ENCODE results near the gene HMG20B. TPM values are rescaled to one million over a fixed set of nuclear protein-coding genes. Genes with fewer than 3 reads are reported as not detected.

Gene HMG20B
- total RNA-seq, 1 experiment from 2014 or later: 186 TPM

DNA sequence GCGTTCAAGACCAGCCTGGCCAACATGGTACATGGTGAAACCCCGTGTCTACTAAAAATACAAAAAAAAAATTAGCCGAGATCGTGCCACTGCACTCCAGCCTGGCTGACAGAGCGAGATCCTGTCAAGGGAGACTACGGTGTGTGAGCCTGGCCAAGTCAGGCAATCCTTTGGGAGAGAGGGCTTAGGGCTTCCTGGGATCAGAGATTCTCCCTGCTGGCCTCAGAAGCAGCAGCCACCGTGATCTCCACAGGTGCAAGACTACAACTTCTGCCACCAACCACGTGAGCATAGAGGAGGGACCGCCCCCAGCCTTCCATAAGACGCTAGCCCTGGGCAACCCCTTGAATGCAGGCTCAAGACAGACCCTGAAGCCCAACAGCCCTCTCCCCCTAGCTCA, 22.9 kb upstream of the HMG20B start:
- Histone ChIP-seq H2AFZ (ENCODE audit: low read depth, low read length, poor library complexity, severe bottlenecking) (no peak overlapping the region), H3K27ac (ENCODE audit: low read depth, low read length) (no peak overlapping the region), H3K9me2 (ENCODE audit: insufficient read depth) (no peaks in the 10 kb centered on the region), H3K4me2 (ENCODE audit: low read length) (no peak overlapping the region), H3K9me3 (ENCODE audit: control insufficient read depth in 1 of 2, insufficient read depth in 1 of 2, low read depth in 1 of 2, low read length in 2 of 2) (no peaks in the 10 kb centered on the region), H3K27me3 (ENCODE audit: insufficient read depth, low read length) (no peaks in the 10 kb centered on the region), H3K4me1 (ENCODE audit: control insufficient read depth in 1 of 2, insufficient read depth in 2 of 2, low read length in 2 of 2) (peaks cover 0 to 25% of the 10 kb centered on the region in 2 experiments; a peak in 2 of 4 replicates), H4K20me1 (ENCODE audit: insufficient read depth) (peaks cover 5% of the 10 kb centered on the region; the same call in 1 of the 2 replicates), H3K79me2 (ENCODE audit: insufficient read depth, low read length) (peaks cover 58% of the 10 kb centered on the region), H3K4me3 (replicated peaks in 1 of 2; ENCODE audit: low read depth in 1 of 2, low read length in 2 of 2) (no peak overlapping the region), H3K9ac (ENCODE audit: low read length) (no peak overlapping the region), H3K36me3 (ENCODE audit: control insufficient read depth in 1 of 2, insufficient read depth in 2 of 2, low read length in 2 of 2) (peaks cover 7 to 22% of the 10 kb centered on the region in 2 experiments)
- BruUV-seq (replicated peaks): no TSS peak
- ChIA-PET POLR2A (no interaction called here), RAD21 (ENCODE audit: low non-redundant PET in 1 of 2, low total read pairs in 2 of 2, uncharacterized antibody in 2 of 2, unreplicated experiment in 2 of 2) (no interaction called here), CTCF (no interaction called here)
- DNase-seq (ENCODE audit: low read depth, low spot score) (no peak), ATAC-seq (no peak)
- intact Hi-C loops (cut with micrococcal nuclease): loop anchor here (5.0 kb wide), 1 partner anchor 77 kb away; the partner anchor contains the start of gene CACTIN
- no peak for TF ChIP-seq CEBPB (IDR thresholded peaks at IDR 0.05; ENCODE audit: low read depth)
- TF ChIP-seq, protein P1, sequence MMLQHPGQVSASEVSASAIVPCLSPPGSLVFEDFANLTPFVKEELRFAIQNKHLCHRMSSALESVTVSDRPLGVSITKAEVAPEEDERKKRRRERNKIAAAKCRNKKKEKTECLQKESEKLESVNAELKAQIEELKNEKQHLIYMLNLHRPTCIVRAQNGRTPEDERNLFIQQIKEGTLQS (IDR thresholded peaks at IDR 0.05): no peak
- no peak for TF ChIP-seq JUND (IDR thresholded peaks at IDR 0.05)

DNA sequence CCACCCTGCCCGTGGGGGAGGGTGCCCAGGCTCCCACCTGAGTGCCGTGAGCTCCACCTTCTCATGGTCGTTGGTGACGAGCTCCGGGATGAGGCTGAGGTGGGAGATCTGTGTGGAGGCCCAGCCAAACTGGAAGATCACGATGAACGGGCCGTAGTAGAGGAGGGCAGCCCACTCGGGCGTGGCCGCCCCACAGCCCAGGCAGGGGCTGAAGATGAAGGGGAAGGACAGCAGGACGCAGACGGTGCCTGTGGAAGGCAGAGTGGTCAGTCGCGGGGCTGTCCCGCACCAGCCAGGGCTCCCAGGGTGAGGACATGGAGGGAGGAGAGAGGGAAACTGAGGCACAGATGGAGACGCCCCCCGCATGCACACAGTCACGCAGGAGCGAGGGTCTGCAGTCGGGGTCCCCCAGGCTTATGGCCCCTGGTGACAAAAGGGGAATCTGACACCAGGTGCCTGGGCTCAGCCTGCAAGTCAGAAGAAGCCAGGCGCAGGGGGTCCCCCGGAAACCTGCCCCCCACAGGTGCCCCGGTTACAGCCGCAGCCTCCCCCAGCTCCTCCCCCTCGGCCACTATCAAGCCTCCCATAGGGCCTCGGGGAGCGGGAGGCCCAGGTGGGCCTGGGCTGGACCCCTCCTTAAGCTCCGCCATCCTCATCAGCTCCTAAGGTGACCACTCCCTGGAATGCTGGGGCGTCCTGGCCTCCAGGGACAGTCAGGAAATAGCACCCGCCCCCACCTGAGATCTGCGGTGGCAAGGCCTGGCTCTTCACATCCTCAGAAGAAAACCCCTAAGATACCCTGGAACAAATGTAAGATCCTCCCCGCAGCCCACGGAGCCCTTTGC, 21.6 kb upstream of the HMG20B start:
- Histone ChIP-seq H3K4me3 (replicated peaks in 1 of 2; ENCODE audit: low read depth in 1 of 2, low read length in 2 of 2) (no peak overlapping the region), H2AFZ (ENCODE audit: low read depth, low read length, poor library complexity, severe bottlenecking) (no peak overlapping the region), H3K79me2 (ENCODE audit: insufficient read depth, low read length) (peaks cover 71% of the 10 kb centered on the region), H3K36me3 (ENCODE audit: control insufficient read depth in 1 of 2, insufficient read depth in 2 of 2, low read length in 2 of 2) (peaks cover 2 to 18% of the 10 kb centered on the region in 2 experiments; a peak in 3 of 4 replicates), H3K4me2 (ENCODE audit: low read length) (no peak overlapping the region), H3K9ac (ENCODE audit: low read length) (no peak overlapping the region), H3K27me3 (ENCODE audit: insufficient read depth, low read length) (no peaks in the 10 kb centered on the region), H3K4me1 (ENCODE audit: control insufficient read depth in 1 of 2, insufficient read depth in 2 of 2, low read length in 2 of 2) (peaks cover 8 to 28% of the 10 kb centered on the region in 2 experiments), H4K20me1 (ENCODE audit: insufficient read depth) (peaks cover 3% of the 10 kb centered on the region; the same call in 1 of the 2 replicates), H3K27ac (ENCODE audit: low read depth, low read length) (no peak overlapping the region; the same call in 1 of the 2 replicates), H3K9me3 (ENCODE audit: control insufficient read depth in 1 of 2, insufficient read depth in 1 of 2, low read depth in 1 of 2, low read length in 2 of 2) (no peaks in the 10 kb centered on the region), H3K9me2 (ENCODE audit: insufficient read depth) (no peaks in the 10 kb centered on the region)
- POLR2A ChIA-PET: no interaction called here
- DNase-seq (ENCODE audit: low read depth, low spot score) (no peak), ATAC-seq (no peak)
- intact Hi-C loops (cut with micrococcal nuclease): no loop called here
- no TSS peak for BruUV-seq (replicated peaks)
- RAD21 ChIA-PET (ENCODE audit: low non-redundant PET in 1 of 2, low total read pairs in 2 of 2, uncharacterized antibody in 2 of 2, unreplicated experiment in 2 of 2): no interaction called here
- TF ChIP-seq JUND (IDR thresholded peaks at IDR 0.05): no peak
- no peak for TF ChIP-seq FOSL1 (IDR thresholded peaks at IDR 0.05; ENCODE audit: low read depth)
- TF ChIP-seq, protein P1 (IDR thresholded peaks at IDR 0.05): no peak
- TF ChIP-seq, protein P2, sequence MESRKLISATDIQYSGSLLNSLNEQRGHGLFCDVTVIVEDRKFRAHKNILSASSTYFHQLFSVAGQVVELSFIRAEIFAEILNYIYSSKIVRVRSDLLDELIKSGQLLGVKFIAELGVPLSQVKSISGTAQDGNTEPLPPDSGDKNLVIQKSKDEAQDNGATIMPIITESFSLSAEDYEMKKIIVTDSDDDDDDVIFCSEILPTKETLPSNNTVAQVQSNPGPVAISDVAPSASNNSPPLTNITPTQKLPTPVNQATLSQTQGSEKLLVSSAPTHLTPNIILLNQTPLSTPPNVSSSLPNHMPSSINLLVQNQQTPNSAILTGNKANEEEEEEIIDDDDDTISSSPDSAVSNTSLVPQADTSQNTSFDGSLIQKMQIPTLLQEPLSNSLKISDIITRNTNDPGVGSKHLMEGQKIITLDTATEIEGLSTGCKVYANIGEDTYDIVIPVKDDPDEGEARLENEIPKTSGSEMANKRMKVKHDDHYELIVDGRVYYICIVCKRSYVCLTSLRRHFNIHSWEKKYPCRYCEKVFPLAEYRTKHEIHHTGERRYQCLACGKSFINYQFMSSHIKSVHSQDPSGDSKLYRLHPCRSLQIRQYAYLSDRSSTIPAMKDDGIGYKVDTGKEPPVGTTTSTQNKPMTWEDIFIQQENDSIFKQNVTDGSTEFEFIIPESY (IDR thresholded peaks at IDR 0.05; ENCODE audit: extremely low read depth, insufficient replicate concordance, low read length): no peak
- no peak for TF ChIP-seq SIN3A (IDR thresholded peaks at IDR 0.05; ENCODE audit: low read depth)
- no peak for TF ChIP-seq YY1 (IDR thresholded peaks at IDR 0.05; ENCODE audit: extremely low read depth, insufficient replicate concordance, low read depth, low read length)
- CTCF ChIA-PET: no interaction called here

All from HCT116 (cell line).